ENCODE measurements around the gene GPHA2.
A peak's percentile ranks its signal among the peaks of the same experiment; 100 is the strongest.

GPHA2 gene

GRCh38 chr11:64894812-64895452, 40.8 kb downstream of the GPHA2 start:
- no peak overlapping the region for H3K27ac Mint-ChIP-seq
- ATAC-seq (ENCODE audit: low read depth) = no peak
- no peaks in the 10 kb centered on the region for H3K27me3 Mint-ChIP-seq

DNA sequence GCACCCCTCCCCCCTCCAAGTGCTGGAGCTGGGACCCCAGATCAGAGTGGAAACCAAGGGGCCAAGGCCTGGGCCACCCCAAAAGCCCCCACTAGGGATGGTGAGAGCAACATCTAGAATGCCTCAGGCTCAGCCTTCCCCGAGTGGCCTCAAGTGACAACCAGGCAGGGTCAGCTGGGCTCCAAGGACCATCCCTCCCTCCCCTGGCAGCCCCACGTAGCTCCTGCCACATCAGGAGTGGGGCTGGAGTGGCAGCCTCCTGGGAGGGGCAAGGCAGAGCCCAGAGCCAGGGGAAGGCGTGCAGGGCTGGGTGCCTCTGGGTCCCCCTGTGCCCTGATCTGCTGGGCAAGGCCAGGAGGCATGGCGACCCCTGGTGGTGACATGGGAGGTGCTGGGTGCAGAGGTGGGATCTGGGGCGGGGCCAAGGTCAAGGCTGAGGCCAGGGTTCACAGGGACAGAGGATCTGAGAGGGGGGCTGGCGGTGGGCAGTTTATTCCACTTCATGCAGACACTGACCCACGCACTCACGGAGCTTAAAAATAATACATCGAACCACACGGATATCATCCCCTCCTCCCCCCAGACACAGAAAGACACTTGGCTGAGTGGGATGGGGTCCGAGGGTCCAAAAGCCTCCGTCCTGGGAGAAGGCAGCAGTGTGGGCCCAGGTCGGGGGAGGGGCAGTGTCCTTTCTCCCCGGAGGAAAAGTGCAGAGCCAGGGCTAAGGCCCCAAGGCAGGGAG, 41.5 kb downstream of the GPHA2 start:
- Mint-ChIP-seq H3K27ac (no peak overlapping the region), H3K4me1 (peaks cover 5% of the 10 kb centered on the region), H3K9me3 (no peaks in the 10 kb centered on the region), H3K27me3 (no peaks in the 10 kb centered on the region), H3K36me3 (peaks cover under 1% of the 10 kb centered on the region), H3K4me3 (no peak overlapping the region)
- DNase-seq (ENCODE audit: low spot score in 2 of 2) (peak; percentile 91 to 97), ATAC-seq (ENCODE audit: low read depth) (peak; percentile 99)

More at GRCh38 chr11:64894812-64895452, 40.8 kb downstream of the GPHA2 start:
- Mint-ChIP-seq H3K9me3 (no peaks in the 10 kb centered on the region), H3K4me1 (peaks cover 5% of the 10 kb centered on the region), H3K4me3 (no peak overlapping the region), H3K36me3 (peaks cover 4% of the 10 kb centered on the region)
- no peak for DNase-seq (ENCODE audit: low spot score in 2 of 2)

DNA sequence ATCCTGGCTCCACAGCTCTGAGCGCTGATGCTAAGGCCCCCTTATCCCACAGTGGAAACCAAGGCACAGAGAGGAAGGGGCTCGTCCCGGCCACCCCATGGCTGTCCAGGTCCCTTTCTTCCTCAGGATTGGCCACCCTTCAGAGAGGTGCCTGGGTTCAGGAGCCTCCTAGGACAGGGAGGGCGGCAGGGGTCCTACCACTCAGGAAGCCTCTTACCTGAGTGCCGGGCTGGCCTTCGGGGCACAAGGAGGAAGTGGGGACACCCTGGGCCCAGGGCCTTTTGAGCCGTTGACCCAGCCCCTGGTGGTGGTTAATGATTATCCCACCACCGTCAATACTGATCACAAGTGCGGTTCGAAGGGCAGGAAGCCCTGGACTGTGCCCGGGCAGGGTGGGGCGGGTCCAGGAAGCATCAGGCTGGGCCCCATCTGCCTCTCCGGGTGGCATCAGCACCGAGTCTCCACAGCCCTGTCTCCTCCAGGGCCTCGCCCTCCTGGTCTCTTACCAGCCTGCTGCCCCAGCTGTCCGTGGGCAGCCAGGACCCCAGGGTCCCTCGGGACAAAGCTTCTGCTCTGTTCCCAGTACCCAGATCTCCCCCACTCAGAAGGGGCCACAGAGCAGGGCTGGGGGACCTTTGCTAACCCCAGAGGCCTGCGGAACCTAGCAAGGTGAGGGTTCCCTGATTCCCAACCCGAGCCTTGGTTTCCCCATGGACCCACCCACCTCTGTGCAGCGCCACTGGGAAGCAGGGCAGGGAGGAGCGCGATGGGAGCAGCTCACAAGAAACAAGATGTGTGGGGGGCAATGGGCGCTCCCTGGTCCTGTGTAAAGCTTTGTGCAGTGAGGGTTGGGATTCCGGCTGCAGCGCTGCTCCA, 42.3 kb downstream of the GPHA2 start:
- DNase-seq (ENCODE audit: low spot score in 2 of 2) (no peak), ATAC-seq (ENCODE audit: low read depth) (no peak)
- H3K4me1 Mint-ChIP-seq = peaks cover 5% of the 10 kb centered on the region
- H3K9me3 Mint-ChIP-seq = no peaks in the 10 kb centered on the region
- no peaks in the 10 kb centered on the region for H3K27me3 Mint-ChIP-seq
- no peak overlapping the region for H3K27ac Mint-ChIP-seq
- H3K36me3 Mint-ChIP-seq = no peaks in the 10 kb centered on the region
- no peak overlapping the region for H3K4me3 Mint-ChIP-seq

GRCh38 chr11:64892838-64893193, 42.9 kb downstream of the GPHA2 start:
- H3K9me3 Mint-ChIP-seq = no peaks in the 10 kb centered on the region
- no peaks in the 10 kb centered on the region for H3K27me3 Mint-ChIP-seq
- no peak overlapping the region for H3K27ac Mint-ChIP-seq
- H3K36me3 Mint-ChIP-seq = no peaks in the 10 kb centered on the region
- ATAC-seq (ENCODE audit: low read depth) (no peak), DNase-seq (ENCODE audit: low spot score in 2 of 2) (no peak)
- H3K4me3 Mint-ChIP-seq = no peak overlapping the region
- H3K4me1 Mint-ChIP-seq = peaks cover 10% of the 10 kb centered on the region

DNA sequence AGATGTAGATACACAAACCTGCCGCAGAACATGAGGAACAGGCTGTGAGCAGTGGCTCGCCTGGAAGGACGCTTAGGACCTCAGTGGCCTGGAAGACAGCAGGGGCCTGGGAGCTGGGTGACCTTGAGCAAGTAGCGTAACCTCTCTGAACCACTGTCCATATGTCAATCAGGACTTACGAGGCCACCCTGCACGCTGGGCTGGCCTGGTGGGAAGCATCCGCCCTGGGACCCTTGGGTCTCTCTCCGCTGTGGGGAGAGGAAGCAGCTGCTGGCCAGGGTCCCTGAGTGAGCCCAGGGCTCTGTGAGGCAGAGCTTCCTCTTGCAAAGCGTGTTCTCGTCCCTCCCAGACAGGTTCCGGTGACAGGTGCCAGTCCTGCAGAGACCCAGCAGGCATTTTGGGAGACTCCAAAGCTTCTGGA, 43.3 kb downstream of the GPHA2 start:
- Mint-ChIP-seq H3K27me3 (no peaks in the 10 kb centered on the region), H3K4me1 (peaks cover 12% of the 10 kb centered on the region), H3K4me3 (no peak overlapping the region), H3K36me3 (no peaks in the 10 kb centered on the region), H3K9me3 (no peaks in the 10 kb centered on the region), H3K27ac (no peak overlapping the region)
- ATAC-seq (ENCODE audit: low read depth) (no peak), DNase-seq (ENCODE audit: low spot score in 2 of 2) (no peak)

DNA sequence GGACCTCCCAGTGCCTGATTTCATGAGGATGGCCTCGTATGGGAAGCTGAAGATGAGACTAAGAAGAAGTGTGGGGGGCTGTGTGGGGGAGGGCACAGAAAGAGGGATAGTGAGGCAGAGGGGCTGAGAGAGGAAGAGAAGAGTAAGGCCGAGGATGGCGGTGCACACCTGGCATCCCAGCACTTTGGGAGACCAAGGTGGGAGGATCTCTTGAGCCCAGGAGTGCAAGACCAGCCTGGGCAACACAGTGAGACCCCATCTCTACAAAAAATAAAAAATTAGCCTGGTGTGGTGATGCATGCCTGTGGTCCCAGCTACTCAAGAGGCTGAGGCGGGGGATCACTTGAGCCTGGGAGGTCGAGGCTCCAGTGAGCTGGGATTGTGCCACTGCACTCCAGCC, 43.8 kb downstream of the GPHA2 start:
- no peak for ATAC-seq (ENCODE audit: low read depth)
- no peaks in the 10 kb centered on the region for H3K27me3 Mint-ChIP-seq
- no peaks in the 10 kb centered on the region for H3K9me3 Mint-ChIP-seq
- no peaks in the 10 kb centered on the region for H3K36me3 Mint-ChIP-seq
- no peak overlapping the region for H3K4me3 Mint-ChIP-seq
- no peak for DNase-seq (ENCODE audit: low spot score in 2 of 2)
- H3K4me1 Mint-ChIP-seq = peaks cover 13% of the 10 kb centered on the region
- H3K27ac Mint-ChIP-seq = no peak overlapping the region

DNA sequence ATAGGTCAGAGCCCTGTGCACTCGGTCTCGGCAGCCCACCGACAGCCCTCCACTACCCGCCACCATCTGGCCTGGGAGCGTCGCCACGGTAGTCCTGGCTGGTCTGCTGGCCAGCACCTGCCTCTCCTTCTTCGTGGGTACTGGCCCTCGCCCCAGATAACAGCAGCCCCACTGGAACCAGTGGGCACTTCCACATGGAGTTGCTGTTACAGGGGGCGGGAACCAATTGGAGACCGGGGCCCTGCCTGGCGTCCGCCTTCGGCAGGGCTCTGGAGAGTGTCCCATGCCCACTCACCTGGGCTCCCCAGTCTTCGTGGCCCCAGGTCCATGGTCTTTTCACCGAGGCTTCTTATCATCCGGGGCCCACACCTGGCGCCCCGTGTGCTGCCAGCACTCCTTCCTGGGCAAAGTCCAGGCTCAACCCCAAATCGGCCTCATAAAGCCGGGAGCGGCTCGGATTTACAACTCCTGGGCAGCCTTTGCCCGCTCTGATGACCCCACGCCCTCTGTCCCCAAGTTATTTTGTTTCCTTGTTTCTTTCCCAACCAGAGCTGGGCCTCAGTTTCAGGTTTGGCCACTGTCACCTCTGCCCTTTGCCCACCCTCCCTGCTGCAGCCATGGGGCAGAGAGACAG, 44.4 kb downstream of the GPHA2 start:
- no peaks in the 10 kb centered on the region for H3K27me3 Mint-ChIP-seq
- H3K27ac Mint-ChIP-seq = no peak overlapping the region

DNA sequence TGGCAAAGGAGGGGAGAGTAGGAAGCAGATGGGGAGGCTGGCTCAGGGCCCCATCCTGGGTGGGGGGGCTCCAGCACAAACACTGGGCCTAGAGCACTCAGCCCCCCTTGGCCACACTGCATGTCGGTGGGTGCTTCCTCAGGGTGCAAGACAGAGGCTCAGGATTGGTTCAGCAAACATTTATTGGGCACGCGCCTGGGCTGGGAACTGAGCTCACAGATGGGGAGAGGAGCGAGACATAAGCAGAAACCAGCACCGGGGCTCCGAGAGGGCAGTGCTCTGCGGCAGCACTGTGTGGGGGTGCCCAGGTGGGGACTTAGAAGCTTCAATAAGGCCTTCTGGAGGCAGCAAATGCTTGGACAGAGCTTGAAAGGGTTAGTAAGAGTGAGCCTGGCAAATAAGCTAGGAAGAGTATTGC, 45.2 kb downstream of the GPHA2 start:
- no peaks in the 10 kb centered on the region for H3K36me3 Mint-ChIP-seq
- no peak for ATAC-seq (ENCODE audit: low read depth)
- no peak overlapping the region for H3K4me3 Mint-ChIP-seq
- H3K27me3 Mint-ChIP-seq = no peaks in the 10 kb centered on the region
- no peak for DNase-seq (ENCODE audit: low spot score in 2 of 2)
- H3K27ac Mint-ChIP-seq = no peak overlapping the region
- H3K9me3 Mint-ChIP-seq = no peaks in the 10 kb centered on the region
- peaks cover 17% of the 10 kb centered on the region for H3K4me1 Mint-ChIP-seq

More for the DNA sequence above, 44.4 kb downstream of the GPHA2 start:
- Mint-ChIP-seq H3K4me1 (peaks cover 13% of the 10 kb centered on the region), H3K9me3 (no peaks in the 10 kb centered on the region), H3K4me3 (no peak overlapping the region), H3K36me3 (no peaks in the 10 kb centered on the region)
- ATAC-seq (ENCODE audit: low read depth) (no peak), DNase-seq (ENCODE audit: low spot score in 2 of 2) (no peak)

- no peaks in the 10 kb centered on the region for H3K9me3 Mint-ChIP-seq
- H3K36me3 Mint-ChIP-seq = no peaks in the 10 kb centered on the region
- ATAC-seq (ENCODE audit: low read depth) (no peak), DNase-seq (ENCODE audit: low spot score in 2 of 2) (no peak)
- no peak overlapping the region for H3K4me3 Mint-ChIP-seq
- peaks cover 14% of the 10 kb centered on the region for H3K4me1 Mint-ChIP-seq
- no peaks in the 10 kb centered on the region for H3K27me3 Mint-ChIP-seq
- no peak overlapping the region for H3K27ac Mint-ChIP-seq
Observed at GRCh38 chr11:64888729-64889511, 46.8 kb downstream of the GPHA2 start.

DNA sequence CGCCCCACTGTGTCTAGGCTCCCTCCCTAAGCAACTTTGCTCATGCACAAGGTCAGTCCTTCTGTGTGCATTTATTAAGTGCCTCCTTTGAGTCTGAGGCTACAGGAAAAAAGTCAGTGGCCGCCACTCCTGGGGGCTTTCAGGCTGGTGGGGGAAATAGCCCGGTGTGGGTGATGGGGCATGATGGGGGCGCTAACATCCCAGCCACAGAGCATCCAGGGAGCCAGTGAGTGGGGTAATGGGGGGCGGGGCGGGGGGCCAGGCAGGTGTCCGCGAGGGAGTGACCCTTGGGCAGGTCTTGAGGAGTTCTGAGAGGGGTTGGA, 47.3 kb downstream of the GPHA2 start:
- Mint-ChIP-seq H3K9me3 (no peaks in the 10 kb centered on the region), H3K36me3 (no peaks in the 10 kb centered on the region), H3K4me1 (peaks cover 14% of the 10 kb centered on the region), H3K27me3 (no peaks in the 10 kb centered on the region), H3K27ac (peak overlapping the region; percentile 58), H3K4me3 (peak overlapping the region; percentile 82)
- ATAC-seq (ENCODE audit: low read depth) (no peak), DNase-seq (ENCODE audit: low spot score in 2 of 2) (no peak)

- H3K27ac Mint-ChIP-seq = peak overlapping the region; percentile 63
- no peaks in the 10 kb centered on the region for H3K36me3 Mint-ChIP-seq
- peak overlapping the region; percentile 82 for H3K4me3 Mint-ChIP-seq
- peaks cover 14% of the 10 kb centered on the region for H3K4me1 Mint-ChIP-seq
- H3K27me3 Mint-ChIP-seq = no peaks in the 10 kb centered on the region
- ATAC-seq (ENCODE audit: low read depth) = peak; percentile 97
- H3K9me3 Mint-ChIP-seq = no peaks in the 10 kb centered on the region
- peak; percentile 86 to 93 for DNase-seq (ENCODE audit: low spot score in 2 of 2)
Observed at GRCh38 chr11:64887757-64888405, 47.8 kb downstream of the GPHA2 start.

GRCh38 chr11:64887234-64887756, 48.4 kb downstream of the GPHA2 start:
- no peak for DNase-seq (ENCODE audit: low spot score in 2 of 2)
- Mint-ChIP-seq H3K27me3 (no peaks in the 10 kb centered on the region), H3K9me3 (no peaks in the 10 kb centered on the region), H3K36me3 (no peaks in the 10 kb centered on the region), H3K4me1 (peaks cover 14% of the 10 kb centered on the region), H3K27ac (peak overlapping the region; percentile 63), H3K4me3 (peak overlapping the region; percentile 11)
- no peak for ATAC-seq (ENCODE audit: low read depth)

Data from memory B cell (primary cell).